Epithelial cell of esophagus (primary cell): ENCODE data around the gene COL13A1.

Experiments used
- DNase-seq: peaks from one replicate; pipeline ENCODE4 v3.0.0; 2010; ENCODE audit warnings: low read depth
- H3K4me3 ChIP-seq: 2 replicates; pipeline ENCODE4 v1.5.1; 2011; ENCODE audit warnings: mild to moderate bottlenecking, low read length, control low read depth
- CTCF ChIP-seq: IDR thresholded peaks from 2 replicates; pipeline ENCODE4 v1.5.1; 2011; ENCODE audit warnings: low read depth, mild to moderate bottlenecking, low read length, control low read depth, inconsistent platforms; ENCODE audit not compliant: insufficient read depth; ENCODE audit errors: missing control alignments

COL13A1 gene

GRCh38 chr10:69892816-69893215 lies 91.1 kb downstream of the COL13A1 start:
- DNase-seq, result no peak
- H3K4me3 ChIP-seq, result no peak overlapping the region
- TF ChIP-seq CTCF, result no peak

- no peak overlapping the region for H3K4me3 ChIP-seq
- DNase-seq, result no peak
- no peak for TF ChIP-seq CTCF
Measured at GRCh38 chr10:69893271-69893900, 91.7 kb downstream of the COL13A1 start.

GRCh38 chr10:69894156-69894555 lies 92.5 kb downstream of the COL13A1 start:
- no peak for DNase-seq
- no peak overlapping the region for H3K4me3 ChIP-seq
- TF ChIP-seq CTCF, result no peak

- no peak for TF ChIP-seq CTCF
- no peak overlapping the region for H3K4me3 ChIP-seq
- DNase-seq, result no peak
Measured at GRCh38 chr10:69895759-69896158, 94.1 kb downstream of the COL13A1 start.

GRCh38 chr10:69896606-69897231 lies 95.0 kb downstream of the COL13A1 start:
- no peak for TF ChIP-seq CTCF
- DNase-seq, result no peak
- H3K4me3 ChIP-seq, result no peak overlapping the region

GRCh38 chr10:69897432-69897831 lies 95.7 kb downstream of the COL13A1 start:
- no peak for TF ChIP-seq CTCF
- DNase-seq, result no peak

GRCh38 chr10:69897999-69898398 lies 96.3 kb downstream of the COL13A1 start:
- H3K4me3 ChIP-seq, result no peak overlapping the region
- DNase-seq, result no peak
- TF ChIP-seq CTCF, result no peak

More at GRCh38 chr10:69897432-69897831, 95.7 kb downstream of the COL13A1 start:
- no peak overlapping the region for H3K4me3 ChIP-seq
